Naive thymus-derived CD8-positive, alpha-beta T cell (primary cell): ENCODE measurements around the gene CACNA1D. TPM values are rescaled to one million over a fixed set of nuclear protein-coding genes. Genes with fewer than 3 reads are reported as not detected.
A peak's percentile ranks its signal among the peaks of the same experiment; 100 is the strongest.
"Not testable (repeated sequence)": the region's sequence is repeated elsewhere in the genome, so short reads cannot be mapped to it uniquely, and the experiment has no call there.

Experiments
- ATAC-seq, 2 donors: fragments of 150-1000 bp; cut with Tn5 transposase in 1 of 2; sonication (Bioruptor Pico), chemical (Tn5 transposase) in 1 of 2; 1 replicate in 1 of 2; 2 replicates in 1 of 2; pipeline ENCODE4 v1.10.0; 2021; ENCODE audit warnings: mild to moderate bottlenecking in 2 of 2, moderate library complexity in 2 of 2
- POLR2A ChIA-PET: fragments of 350-600 bp; sonication (Branson Sonifier 250); formaldehyde crosslinking; loops from one replicate; lab custom pipeline; 2021; ENCODE audit warnings: antibody characterized with exemption; lab: Charles Lee
- DNase-seq, 10 donors: peaks; one replicate each; pipeline versions ENCODE4 v3.0.0 to v3.0.0-alpha.2; 2020 to 2022
- H3K27ac Mint-ChIP-seq, 10 donors: one replicate each; pipeline ENCODE4 v1.8.0; 2020 to 2022; ENCODE audit warnings: mild to moderate bottlenecking in 10 of 10, mixed read lengths in 10 of 10, moderate library complexity in 4 of 10, inconsistent platforms in 1 of 10
- H3K27me3 Mint-ChIP-seq, 5 donors: one replicate each; pipeline ENCODE4 v1.8.0; 2021 to 2022; ENCODE audit warnings: mixed read lengths in 5 of 5
- H3K36me3 Mint-ChIP-seq, 3 donors: one replicate each; pipeline ENCODE4 v1.8.0; 2020 to 2022; ENCODE audit warnings: mixed read lengths in 3 of 3, mild to moderate bottlenecking in 2 of 3, inconsistent platforms in 1 of 3
- H3K4me1 Mint-ChIP-seq, 4 donors: one replicate each; pipeline ENCODE4 v1.8.0; 2021 to 2022; ENCODE audit warnings: mixed read lengths in 4 of 4
- H3K4me3 Mint-ChIP-seq, 10 donors: one replicate each; pipeline ENCODE4 v1.8.0; 2020 to 2022; ENCODE audit warnings: mild to moderate bottlenecking in 10 of 10, mixed read lengths in 10 of 10, moderate library complexity in 6 of 10, inconsistent platforms in 1 of 10
- H3K9me3 Mint-ChIP-seq, 9 donors: one replicate each; pipeline ENCODE4 v1.8.0; 2020 to 2022; ENCODE audit warnings: mixed read lengths in 9 of 9, mild to moderate bottlenecking in 3 of 9, inconsistent platforms in 1 of 9, moderate library complexity in 1 of 9
- polyA plus RNA-seq, 3 donors: library from polyadenylated mRNA; unstranded; fragments of 300-500 nt; fragmentation: Illumina TruSeq; gene quantifications; one replicate each; pipeline ENCODE4 v1.2.3, GENCODE V29; 2021
- total RNA-seq, 8 experiments: library from RNA in 2 of 8; stranded (reverse) in 2 of 8; gene quantifications; one replicate each; pipeline ENCODE4 v1.2.3 and lab custom pipeline; 2021 to 2026

CACNA1D gene
- total and polyA plus RNA-seq, 5 experiments from 2014 or later, result not detected

GRCh38 chr3:53642211-53642610, 147.8 kb downstream of the CACNA1D start:
- DNase-seq (no peak), ATAC-seq (no peak)
- POLR2A ChIA-PET, result no interaction called here
- Mint-ChIP-seq H3K27me3 (peaks cover 13 to 25% (median 17%) of the 10 kb centered on the region in 5 donors), H3K36me3 (no peaks in the 10 kb centered on the region), H3K4me3 (no peak overlapping the region), H3K9me3 (peaks cover 0 to 3% (median 0%) of the 10 kb centered on the region in 9 donors), H3K27ac (no peak overlapping the region), H3K4me1 (no peaks in the 10 kb centered on the region)

- POLR2A ChIA-PET, result no interaction called here
- Mint-ChIP-seq H3K9me3 (peaks cover 0 to 3% (median 0%) of the 10 kb centered on the region in 9 donors), H3K36me3 (no peaks in the 10 kb centered on the region), H3K4me1 (no peaks in the 10 kb centered on the region), H3K4me3 (no peak overlapping the region), H3K27ac (no peak overlapping the region), H3K27me3 (peaks cover 14 to 33% (median 22%) of the 10 kb centered on the region in 5 donors)
- ATAC-seq (no peak), DNase-seq (no peak)
Observed at GRCh38 chr3:53643757-53644156, 149.3 kb downstream of the CACNA1D start.

GRCh38 chr3:53645754-53646153, 151.3 kb downstream of the CACNA1D start:
- no peaks in the 10 kb centered on the region for H3K36me3 Mint-ChIP-seq
- DNase-seq, result no peak
- no peak overlapping the region for H3K4me3 Mint-ChIP-seq
- no peak for ATAC-seq
- no peaks in the 10 kb centered on the region for H3K4me1 Mint-ChIP-seq
- POLR2A ChIA-PET, result no interaction called here
- peaks cover 13 to 46% (median 26%) of the 10 kb centered on the region in 5 donors for H3K27me3 Mint-ChIP-seq
- H3K9me3 Mint-ChIP-seq, result peaks cover 0 to 3% (median 0%) of the 10 kb centered on the region in 9 donors
- peak overlapping the region in 1 of 10 donors; percentile 50 for H3K27ac Mint-ChIP-seq

GRCh38 chr3:53646723-53647122, 152.3 kb downstream of the CACNA1D start:
- Mint-ChIP-seq H3K27ac (no peak overlapping the region), H3K4me1 (no peaks in the 10 kb centered on the region), H3K9me3 (peaks cover 0 to 2% (median 0%) of the 10 kb centered on the region in 9 donors), H3K27me3 (peaks cover 14 to 43% (median 18%) of the 10 kb centered on the region in 5 donors), H3K36me3 (no peaks in the 10 kb centered on the region), H3K4me3 (no peak overlapping the region)
- DNase-seq (no peak), ATAC-seq (no peak)
- POLR2A ChIA-PET, result no interaction called here

- H3K4me3 Mint-ChIP-seq, result no peak overlapping the region
- peaks cover 0 to 21% (median 5%) of the 10 kb centered on the region in 3 donors for H3K36me3 Mint-ChIP-seq
- no peak overlapping the region for H3K27ac Mint-ChIP-seq
- POLR2A ChIA-PET, result no interaction called here
- no peak for ATAC-seq
- no peak for DNase-seq
- peaks cover 8 to 25% (median 17%) of the 10 kb centered on the region in 9 donors for H3K9me3 Mint-ChIP-seq
- H3K27me3 Mint-ChIP-seq, result peaks cover 13 to 39% (median 26%) of the 10 kb centered on the region in 5 donors
- H3K4me1 Mint-ChIP-seq, result no peaks in the 10 kb centered on the region
Observed at GRCh38 chr3:53649816-53650215, 155.4 kb downstream of the CACNA1D start.

GRCh38 chr3:53650424-53650823, 156.0 kb downstream of the CACNA1D start:
- H3K4me1 Mint-ChIP-seq, result no peaks in the 10 kb centered on the region
- DNase-seq (no peak), ATAC-seq (no peak)
- peaks cover 13 to 31% (median 18%) of the 10 kb centered on the region in 9 donors for H3K9me3 Mint-ChIP-seq
- peaks cover 13 to 44% (median 26%) of the 10 kb centered on the region in 5 donors for H3K27me3 Mint-ChIP-seq
- H3K36me3 Mint-ChIP-seq, result peaks cover 0 to 27% (median 5%) of the 10 kb centered on the region in 3 donors
- no peak overlapping the region for H3K4me3 Mint-ChIP-seq
- no peak overlapping the region for H3K27ac Mint-ChIP-seq
- POLR2A ChIA-PET, result no interaction called here

- H3K4me3 Mint-ChIP-seq, result no peak overlapping the region
- POLR2A ChIA-PET, result no interaction called here
- no peak for ATAC-seq
- H3K4me1 Mint-ChIP-seq, result no peaks in the 10 kb centered on the region
- DNase-seq, result no peak
- peaks cover 13 to 47% (median 22%) of the 10 kb centered on the region in 5 donors for H3K27me3 Mint-ChIP-seq
- H3K27ac Mint-ChIP-seq, result no peak overlapping the region
- peaks cover 0 to 31% (median 5%) of the 10 kb centered on the region in 3 donors for H3K36me3 Mint-ChIP-seq
- H3K9me3 Mint-ChIP-seq, result peaks cover 13 to 37% (median 19%) of the 10 kb centered on the region in 9 donors
Observed at GRCh38 chr3:53650928-53651661, 156.7 kb downstream of the CACNA1D start.

GRCh38 chr3:53651927-53652326, 157.5 kb downstream of the CACNA1D start:
- DNase-seq (no peak), ATAC-seq (no peak)
- Mint-ChIP-seq H3K27me3 (peaks cover 10 to 43% (median 21%) of the 10 kb centered on the region in 5 donors), H3K9me3 (peaks cover 13 to 37% (median 19%) of the 10 kb centered on the region in 9 donors), H3K36me3 (peaks cover 0 to 31% (median 5%) of the 10 kb centered on the region in 3 donors), H3K27ac (peak overlapping the region in 1 of 10 donors; percentile 50), H3K4me1 (no peaks in the 10 kb centered on the region), H3K4me3 (no peak overlapping the region)
- POLR2A ChIA-PET, result no interaction called here

- H3K4me3 Mint-ChIP-seq, result no peak overlapping the region
- ATAC-seq, result no peak
- POLR2A ChIA-PET, result no interaction called here
- H3K27ac Mint-ChIP-seq, result no peak overlapping the region
- no peaks in the 10 kb centered on the region for H3K4me1 Mint-ChIP-seq
- peaks cover 0 to 37% (median 8%) of the 10 kb centered on the region in 3 donors for H3K36me3 Mint-ChIP-seq
- peaks cover 7 to 35% (median 16%) of the 10 kb centered on the region in 5 donors for H3K27me3 Mint-ChIP-seq
- peaks cover 17 to 57% (median 32%) of the 10 kb centered on the region in 9 donors for H3K9me3 Mint-ChIP-seq
- DNase-seq, result no peak
Observed at GRCh38 chr3:53657651-53658050, 163.2 kb downstream of the CACNA1D start.

- peaks cover 12 to 46% (median 20%) of the 10 kb centered on the region in 5 donors for H3K27me3 Mint-ChIP-seq
- H3K4me3 Mint-ChIP-seq, result no peak overlapping the region
- H3K4me1 Mint-ChIP-seq, result no peaks in the 10 kb centered on the region
- DNase-seq (no peak), ATAC-seq (no peak)
- peaks cover 0 to 40% (median 7%) of the 10 kb centered on the region in 3 donors for H3K36me3 Mint-ChIP-seq
- POLR2A ChIA-PET, result no interaction called here
- H3K27ac Mint-ChIP-seq, result no peak overlapping the region
- H3K9me3 Mint-ChIP-seq, result peaks cover 12 to 59% (median 33%) of the 10 kb centered on the region in 9 donors
Observed at GRCh38 chr3:53658613-53659193, 164.3 kb downstream of the CACNA1D start.

- ATAC-seq (no peak), DNase-seq (no peak)
- Mint-ChIP-seq H3K27me3 (peaks cover 17 to 54% (median 28%) of the 10 kb centered on the region in 5 donors), H3K36me3 (peaks cover 0 to 38% (median 7%) of the 10 kb centered on the region in 3 donors), H3K27ac (no peak overlapping the region), H3K4me1 (no peaks in the 10 kb centered on the region), H3K4me3 (no peak overlapping the region), H3K9me3 (peaks cover 8 to 55% (median 26%) of the 10 kb centered on the region in 9 donors)
- POLR2A ChIA-PET, result no interaction called here
Observed at GRCh38 chr3:53659996-53660395, 165.6 kb downstream of the CACNA1D start.

GRCh38 chr3:53661480-53661879, 167.1 kb downstream of the CACNA1D start:
- peaks cover 0 to 30% (median 7%) of the 10 kb centered on the region in 3 donors for H3K36me3 Mint-ChIP-seq
- POLR2A ChIA-PET, result no interaction called here
- H3K4me3 Mint-ChIP-seq, result no peak overlapping the region
- peaks cover 17 to 51% (median 33%) of the 10 kb centered on the region in 5 donors for H3K27me3 Mint-ChIP-seq
- no peaks in the 10 kb centered on the region for H3K4me1 Mint-ChIP-seq
- H3K9me3 Mint-ChIP-seq, result peaks cover 7 to 48% (median 24%) of the 10 kb centered on the region in 9 donors
- H3K27ac Mint-ChIP-seq, result no peak overlapping the region
- ATAC-seq (no peak), DNase-seq (no peak)

- H3K4me3 Mint-ChIP-seq, DNase-seq, H3K4me1 Mint-ChIP-seq, H3K27ac Mint-ChIP-seq, ATAC-seq, POLR2A ChIA-PET: not testable (repeated sequence)
- Mint-ChIP-seq H3K36me3 (peaks cover 0 to 30% (median 6%) of the 10 kb centered on the region in 3 donors), H3K27me3 (peaks cover 19 to 62% (median 41%) of the 10 kb centered on the region in 5 donors), H3K9me3 (peaks cover 7 to 45% (median 21%) of the 10 kb centered on the region in 9 donors)
Observed at GRCh38 chr3:53664812-53665211, 170.4 kb downstream of the CACNA1D start.
